T-helper 2 cell (primary cell): ENCODE measurements around the gene ZNF275.
"Not testable (repeated sequence)": the region's sequence is repeated elsewhere in the genome, so short reads cannot be mapped to it uniquely, and the experiment has no call there.

Experiments
- DNase-seq, 5 experiments: peaks; one replicate each; pipeline versions ENCODE4 v3.0.0 to v3.0.0-alpha.2; 2012 to 2022

Gene ZNF275

DNA sequence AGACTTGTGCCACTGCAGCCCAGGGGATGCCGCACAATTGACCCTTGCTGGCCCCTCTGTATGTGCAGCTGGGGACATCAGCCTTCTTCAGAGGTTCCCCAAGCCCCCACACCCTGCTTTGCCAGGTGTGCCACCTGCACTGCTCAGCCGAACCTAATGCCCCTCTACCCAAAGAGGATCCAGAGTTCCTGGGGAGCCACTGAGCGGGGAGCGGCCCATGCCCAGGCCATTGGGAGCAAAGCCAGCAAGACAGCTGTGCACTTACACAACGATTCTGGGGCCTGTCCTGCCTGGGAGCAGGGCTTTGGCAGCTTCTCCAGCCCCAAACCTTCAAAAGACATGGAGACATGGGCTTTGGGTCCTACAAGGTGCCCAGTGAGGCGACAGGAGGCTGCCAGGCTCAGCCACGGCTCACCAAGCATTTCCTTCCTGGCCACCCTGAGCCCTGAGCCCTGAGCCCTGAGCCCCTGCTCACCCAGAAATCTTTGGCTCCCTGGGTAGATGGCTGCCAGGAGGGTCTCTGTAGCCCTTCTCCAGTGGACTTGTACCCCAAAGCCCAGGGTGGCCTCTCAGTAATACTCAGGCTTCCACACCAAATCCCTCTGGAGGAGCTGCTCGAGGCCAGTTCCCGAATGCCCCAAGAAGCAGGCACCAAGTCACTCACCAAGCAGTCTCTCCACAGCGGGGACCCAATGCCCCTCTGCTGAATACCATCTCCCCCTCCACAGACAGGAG lies 54.2 kb downstream of the ZNF275 start:
- no peak for DNase-seq

DNA sequence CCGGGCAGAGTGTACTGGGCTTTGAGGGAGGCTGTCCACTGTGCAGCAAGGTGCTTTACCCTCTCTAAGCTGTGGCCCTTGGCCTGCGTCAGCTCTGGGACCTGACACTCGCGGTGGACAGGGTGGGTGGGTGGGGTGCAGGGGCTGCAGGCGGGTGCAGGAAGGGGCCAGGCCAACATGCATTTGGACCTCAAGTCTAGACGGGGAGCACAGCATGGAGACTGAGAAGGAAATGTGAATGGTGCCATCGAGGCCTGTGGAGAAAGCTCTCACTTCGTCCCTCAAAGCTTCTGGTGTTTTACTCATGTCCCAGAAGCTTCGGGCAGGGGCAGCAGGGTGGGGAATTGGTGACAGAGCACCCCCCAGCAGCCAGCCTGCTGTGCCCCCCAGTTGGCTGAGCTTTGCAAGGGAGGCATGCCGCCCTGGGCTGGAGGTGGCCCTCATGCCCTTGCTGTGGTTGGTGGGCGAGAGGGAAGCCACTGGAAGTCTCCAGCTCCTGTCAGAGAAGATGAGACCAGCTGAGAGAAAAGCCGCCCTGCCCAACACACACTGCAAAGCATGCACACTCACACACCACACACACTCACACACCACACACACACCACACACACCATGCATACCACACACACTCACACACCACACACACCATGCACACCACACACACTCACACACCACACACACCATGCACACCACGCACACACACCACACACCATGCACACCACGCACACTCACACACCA lies 54.9 kb downstream of the ZNF275 start:
- DNase-seq: no peak

- DNase-seq: not testable (repeated sequence)
Observed at GRCh38 chrX:153389460-153389768, 55.5 kb downstream of the ZNF275 start.

GRCh38 chrX:153392642-153393321 lies 58.8 kb downstream of the ZNF275 start:
- DNase-seq: no peak

- no peak for DNase-seq
Observed at GRCh38 chrX:153394612-153395011, 60.7 kb downstream of the ZNF275 start.

- peak in 1 of 5 experiments; percentile 60 for DNase-seq
Observed at GRCh38 chrX:153395613-153396319, 61.8 kb downstream of the ZNF275 start.

- DNase-seq: no peak
Observed at GRCh38 chrX:153396320-153397195, 62.6 kb downstream of the ZNF275 start.

DNA sequence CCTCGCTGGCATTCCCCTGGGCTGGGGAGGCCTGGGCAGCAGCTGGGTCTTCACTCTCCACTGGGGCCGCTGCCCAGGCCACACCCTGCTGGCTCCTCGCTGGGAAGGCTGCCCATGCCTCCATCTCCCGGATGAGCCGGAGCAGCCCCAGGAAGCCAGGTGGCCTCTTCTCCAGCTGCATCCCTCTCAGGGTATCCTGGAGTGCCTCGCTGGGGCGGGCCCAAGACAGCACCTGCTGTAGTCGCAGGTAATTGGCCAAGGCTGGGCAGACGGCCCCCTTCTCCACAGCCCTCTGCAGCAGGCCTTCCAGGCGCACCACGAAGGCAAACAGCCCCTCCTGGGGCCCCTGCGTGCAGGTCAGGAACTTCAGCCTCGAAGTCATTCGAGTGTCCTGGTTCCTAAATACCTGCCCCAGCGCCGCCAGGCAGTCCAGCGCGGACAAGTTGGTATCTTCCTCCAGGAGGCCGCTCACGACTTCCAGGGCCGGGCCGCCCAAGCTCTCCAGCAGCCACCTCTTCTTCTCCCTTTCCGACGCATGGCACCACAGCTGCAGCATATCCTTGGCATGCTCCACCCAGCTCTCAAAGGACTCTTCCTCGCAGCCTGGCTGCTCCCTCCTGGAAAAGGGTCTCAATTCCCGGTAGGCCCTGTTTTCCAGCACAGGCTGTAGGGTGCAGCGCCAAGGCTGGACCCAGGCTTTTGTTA lies 63.5 kb downstream of the ZNF275 start:
- DNase-seq: no peak

GRCh38 chrX:153398275-153398960 lies 64.5 kb downstream of the ZNF275 start:
- DNase-seq: no peak

GRCh38 chrX:153400146-153401132 lies 66.5 kb downstream of the ZNF275 start:
- peak; percentile 14 to 66 (median 31) for DNase-seq

DNA sequence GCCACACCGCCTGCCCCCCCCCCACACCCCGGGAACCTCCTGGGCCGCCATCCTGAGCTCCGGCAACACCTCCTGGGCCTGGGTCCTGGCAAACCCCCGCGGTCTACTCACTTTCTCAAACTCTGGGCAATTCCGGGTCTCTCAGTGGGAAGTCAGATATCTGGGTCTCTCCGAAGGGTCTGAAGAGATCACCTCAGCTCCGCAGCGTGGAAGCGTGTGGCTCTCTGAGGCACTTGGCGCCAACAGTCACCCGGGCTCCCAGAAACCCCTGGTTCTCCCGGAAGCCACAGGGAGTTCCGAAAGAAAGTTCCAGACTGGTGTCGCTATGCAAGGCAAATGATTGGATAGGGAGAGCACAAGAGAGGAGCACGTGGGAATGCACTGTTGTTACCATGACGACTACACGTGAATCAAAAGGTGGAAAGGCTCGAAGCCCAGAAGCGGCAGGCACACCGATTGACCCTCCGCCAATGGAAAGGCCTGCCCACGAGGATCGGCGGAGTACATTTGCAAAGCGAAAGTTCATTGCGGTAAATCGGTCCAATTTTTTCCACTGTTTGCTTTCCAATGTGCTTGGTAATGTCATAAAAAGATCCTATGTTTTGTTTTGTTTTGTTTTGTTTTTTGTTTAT lies 67.3 kb downstream of the ZNF275 start, which contains the start of gene PNMA6E:
Gene PNMA6E, minus strand, starts transcription at position 218 of the 632 bp plus-strand sequence. CDS start 2,501 bp downstream, outside the sequence.
- no peak for DNase-seq
